Liver (tissue), 3 donors: ENCODE data around the gene CRISPLD2.

Experiments used
- CTCF ChIP-seq: fragments of 150-350 bp; IDR thresholded peaks from 2 replicates; pipeline ENCODE4 v1.5.1; 2017; ENCODE audit warnings: improper control_type of control experiment, low read depth, low read length; ENCODE audit not compliant: missing input control
- FOXA2 ChIP-seq: IDR thresholded peaks from 2 replicates; pipeline ENCODE4 v1.6.1; 2016; ENCODE audit warnings: antibody characterized with exemption
- JUND ChIP-seq, 2 donors: IDR thresholded peaks; 2 replicates each; pipeline ENCODE4 v1.6.1; 2016; ENCODE audit warnings: antibody characterized with exemption in 2 of 2
- MAX ChIP-seq: IDR thresholded peaks from 2 replicates; pipeline ENCODE4 v1.6.1; 2016; ENCODE audit warnings: antibody characterized with exemption
- RAD21 ChIP-seq, 2 donors: IDR thresholded peaks; 2 replicates each; pipeline ENCODE4 v1.6.1; 2016; ENCODE audit warnings: antibody characterized with exemption in 2 of 2, mild to moderate bottlenecking in 2 of 2
- RXRA ChIP-seq, 2 donors: IDR thresholded peaks; 2 replicates each; pipeline ENCODE4 v1.6.1; 2017 to 2018; ENCODE audit warnings: antibody characterized with exemption in 2 of 2, mild to moderate bottlenecking in 1 of 2
- SP1 ChIP-seq: IDR thresholded peaks from 2 replicates; pipeline ENCODE4 v1.6.1; 2018; ENCODE audit warnings: antibody characterized with exemption, mild to moderate bottlenecking
- TAF1 ChIP-seq: conservative IDR thresholded peaks from 2 replicates; pipeline ENCODE4 v1.6.1; 2016; ENCODE audit warnings: antibody characterized with exemption, mild to moderate bottlenecking
- YY1 ChIP-seq: IDR thresholded peaks from 2 replicates; pipeline ENCODE4 v1.6.1; 2016; ENCODE audit warnings: antibody characterized with exemption, mild to moderate bottlenecking
- TF ChIP-seq, protein P1 (sequence below): IDR thresholded peaks from 2 replicates; pipeline ENCODE4 v1.6.1; 2016; ENCODE audit warnings: antibody characterized with exemption
- TF ChIP-seq, protein P2 (sequence below): IDR thresholded peaks from 2 replicates; pipeline ENCODE4 v1.6.1; 2016; ENCODE audit warnings: antibody characterized with exemption, mild to moderate bottlenecking
- donor health status: healthy.
- donor health status: healthy.

- TF ChIP-seq RAD21 (IDR thresholded peaks at IDR 0.05), result no peak
- no peak for TF ChIP-seq CTCF
- no peak for TF ChIP-seq JUND (IDR thresholded peaks at IDR 0.05)
- TF ChIP-seq, protein P1, sequence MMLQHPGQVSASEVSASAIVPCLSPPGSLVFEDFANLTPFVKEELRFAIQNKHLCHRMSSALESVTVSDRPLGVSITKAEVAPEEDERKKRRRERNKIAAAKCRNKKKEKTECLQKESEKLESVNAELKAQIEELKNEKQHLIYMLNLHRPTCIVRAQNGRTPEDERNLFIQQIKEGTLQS, result no peak
- TF ChIP-seq TAF1, result no peak
- TF ChIP-seq FOXA2, result no peak
- TF ChIP-seq MAX, result no peak
- TF ChIP-seq, protein P2, sequence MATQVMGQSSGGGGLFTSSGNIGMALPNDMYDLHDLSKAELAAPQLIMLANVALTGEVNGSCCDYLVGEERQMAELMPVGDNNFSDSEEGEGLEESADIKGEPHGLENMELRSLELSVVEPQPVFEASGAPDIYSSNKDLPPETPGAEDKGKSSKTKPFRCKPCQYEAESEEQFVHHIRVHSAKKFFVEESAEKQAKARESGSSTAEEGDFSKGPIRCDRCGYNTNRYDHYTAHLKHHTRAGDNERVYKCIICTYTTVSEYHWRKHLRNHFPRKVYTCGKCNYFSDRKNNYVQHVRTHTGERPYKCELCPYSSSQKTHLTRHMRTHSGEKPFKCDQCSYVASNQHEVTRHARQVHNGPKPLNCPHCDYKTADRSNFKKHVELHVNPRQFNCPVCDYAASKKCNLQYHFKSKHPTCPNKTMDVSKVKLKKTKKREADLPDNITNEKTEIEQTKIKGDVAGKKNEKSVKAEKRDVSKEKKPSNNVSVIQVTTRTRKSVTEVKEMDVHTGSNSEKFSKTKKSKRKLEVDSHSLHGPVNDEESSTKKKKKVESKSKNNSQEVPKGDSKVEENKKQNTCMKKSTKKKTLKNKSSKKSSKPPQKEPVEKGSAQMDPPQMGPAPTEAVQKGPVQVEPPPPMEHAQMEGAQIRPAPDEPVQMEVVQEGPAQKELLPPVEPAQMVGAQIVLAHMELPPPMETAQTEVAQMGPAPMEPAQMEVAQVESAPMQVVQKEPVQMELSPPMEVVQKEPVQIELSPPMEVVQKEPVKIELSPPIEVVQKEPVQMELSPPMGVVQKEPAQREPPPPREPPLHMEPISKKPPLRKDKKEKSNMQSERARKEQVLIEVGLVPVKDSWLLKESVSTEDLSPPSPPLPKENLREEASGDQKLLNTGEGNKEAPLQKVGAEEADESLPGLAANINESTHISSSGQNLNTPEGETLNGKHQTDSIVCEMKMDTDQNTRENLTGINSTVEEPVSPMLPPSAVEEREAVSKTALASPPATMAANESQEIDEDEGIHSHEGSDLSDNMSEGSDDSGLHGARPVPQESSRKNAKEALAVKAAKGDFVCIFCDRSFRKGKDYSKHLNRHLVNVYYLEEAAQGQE, result no peak
- TF ChIP-seq RXRA (IDR thresholded peaks at IDR 0.05), result no peak
- TF ChIP-seq YY1, result no peak
- no peak for TF ChIP-seq SP1
Observed at GRCh38 chr16:84807776-84808175, 12.0 kb upstream of the CRISPLD2 start.
